Measurements from ENCODE around the gene IGFBP5.

The IGFBP5 gene

GRCh38 chr2:216636551-216637450, 58.5 kb downstream of the IGFBP5 start:
- Mint-ChIP-seq H3K9me3 (no peaks in the 10 kb centered on the region), H3K27me3 (peaks cover 73% of the 10 kb centered on the region), H3K4me1 (peaks cover 14% of the 10 kb centered on the region), H3K4me3 (no peak overlapping the region), H3K27ac (ENCODE audit: low read depth) (no peak overlapping the region), H3K36me3 (ENCODE audit: insufficient read depth) (peaks cover 2% of the 10 kb centered on the region)
- no peak for DNase-seq (ENCODE audit: low spot score in 2 of 2)
- ATAC-seq (replicated peaks; ENCODE audit: extremely low read depth, poor library complexity, severe bottlenecking), result no peak

GRCh38 chr2:216635701-216636550, 59.4 kb downstream of the IGFBP5 start:
- peaks cover 2% of the 10 kb centered on the region for H3K36me3 Mint-ChIP-seq (ENCODE audit: insufficient read depth)
- no peak for DNase-seq (ENCODE audit: low spot score in 2 of 2)
- H3K4me1 Mint-ChIP-seq, result peaks cover 14% of the 10 kb centered on the region
- no peaks in the 10 kb centered on the region for H3K9me3 Mint-ChIP-seq
- H3K27me3 Mint-ChIP-seq, result peaks cover 82% of the 10 kb centered on the region
- no peak for ATAC-seq (replicated peaks; ENCODE audit: extremely low read depth, poor library complexity, severe bottlenecking)
- H3K4me3 Mint-ChIP-seq, result no peak overlapping the region
- H3K27ac Mint-ChIP-seq (ENCODE audit: low read depth), result no peak overlapping the region

GRCh38 chr2:216635171-216635570, 60.2 kb downstream of the IGFBP5 start:
- H3K4me3 Mint-ChIP-seq, result peak overlapping the region; percentile 53

GRCh38 chr2:216634370-216635148, 60.8 kb downstream of the IGFBP5 start:
- DNase-seq (ENCODE audit: low spot score in 2 of 2), result no peak
- Mint-ChIP-seq H3K36me3 (ENCODE audit: insufficient read depth) (no peaks in the 10 kb centered on the region), H3K9me3 (no peaks in the 10 kb centered on the region), H3K4me1 (peaks cover 14% of the 10 kb centered on the region), H3K4me3 (peak overlapping the region; percentile 71), H3K27ac (ENCODE audit: low read depth) (no peak overlapping the region), H3K27me3 (peaks cover 82% of the 10 kb centered on the region)
- ATAC-seq (replicated peaks; ENCODE audit: extremely low read depth, poor library complexity, severe bottlenecking), result no peak

More at GRCh38 chr2:216635171-216635570, 60.2 kb downstream of the IGFBP5 start:
- peaks cover 14% of the 10 kb centered on the region for H3K4me1 Mint-ChIP-seq
- ATAC-seq (replicated peaks; ENCODE audit: extremely low read depth, poor library complexity, severe bottlenecking) (no peak), DNase-seq (ENCODE audit: low spot score in 2 of 2) (no peak)
- peaks cover 2% of the 10 kb centered on the region for H3K36me3 Mint-ChIP-seq (ENCODE audit: insufficient read depth)
- no peaks in the 10 kb centered on the region for H3K9me3 Mint-ChIP-seq
- peaks cover 82% of the 10 kb centered on the region for H3K27me3 Mint-ChIP-seq
- H3K27ac Mint-ChIP-seq (ENCODE audit: low read depth), result no peak overlapping the region

GRCh38 chr2:216633616-216634369, 61.6 kb downstream of the IGFBP5 start:
- H3K27ac Mint-ChIP-seq (ENCODE audit: low read depth), result peak overlapping the region; percentile 62
- no peak for DNase-seq (ENCODE audit: low spot score in 2 of 2)
- no peaks in the 10 kb centered on the region for H3K9me3 Mint-ChIP-seq
- peaks cover 83% of the 10 kb centered on the region for H3K27me3 Mint-ChIP-seq
- no peak for ATAC-seq (replicated peaks; ENCODE audit: extremely low read depth, poor library complexity, severe bottlenecking)
- H3K4me3 Mint-ChIP-seq, result peak overlapping the region; percentile 71
- H3K36me3 Mint-ChIP-seq (ENCODE audit: insufficient read depth), result no peaks in the 10 kb centered on the region
- peaks cover 14% of the 10 kb centered on the region for H3K4me1 Mint-ChIP-seq

- no peaks in the 10 kb centered on the region for H3K36me3 Mint-ChIP-seq (ENCODE audit: insufficient read depth)
- ATAC-seq (replicated peaks; ENCODE audit: extremely low read depth, poor library complexity, severe bottlenecking) (no peak), DNase-seq (ENCODE audit: low spot score in 2 of 2) (no peak)
- peak within 1 kb of the TSS; percentile 78 for H3K4me3 Mint-ChIP-seq
- no peaks in the 10 kb centered on the region for H3K9me3 Mint-ChIP-seq
- peaks cover 14% of the 10 kb centered on the region for H3K4me1 Mint-ChIP-seq
- peak within 1 kb of the TSS; percentile 62 for H3K27ac Mint-ChIP-seq (ENCODE audit: low read depth)
- peaks cover 83% of the 10 kb centered on the region for H3K27me3 Mint-ChIP-seq
Measured at GRCh38 chr2:216632952-216633615, 62.3 kb downstream of the IGFBP5 start, which contains the start of gene IGFBP2. Gene IGFBP2 (plus strand): TSS chr2:216633420. CDS start chr2:216633524, 104 bp downstream.

GRCh38 chr2:216632346-216632951, 62.9 kb downstream of the IGFBP5 start:
- no peak overlapping the region for H3K27ac Mint-ChIP-seq (ENCODE audit: low read depth)
- H3K36me3 Mint-ChIP-seq (ENCODE audit: insufficient read depth), result no peaks in the 10 kb centered on the region
- no peaks in the 10 kb centered on the region for H3K9me3 Mint-ChIP-seq
- DNase-seq (ENCODE audit: low spot score in 2 of 2) (no peak), ATAC-seq (replicated peaks; ENCODE audit: extremely low read depth, poor library complexity, severe bottlenecking) (no peak)
- peak overlapping the region; percentile 78 for H3K4me3 Mint-ChIP-seq
- H3K27me3 Mint-ChIP-seq, result peaks cover 78% of the 10 kb centered on the region
- H3K4me1 Mint-ChIP-seq, result peaks cover 14% of the 10 kb centered on the region

GRCh38 chr2:216629784-216630183, 65.6 kb downstream of the IGFBP5 start:
- no peaks in the 10 kb centered on the region for H3K36me3 Mint-ChIP-seq (ENCODE audit: insufficient read depth)
- ATAC-seq (replicated peaks; ENCODE audit: extremely low read depth, poor library complexity, severe bottlenecking), result no peak
- peaks cover 51% of the 10 kb centered on the region for H3K27me3 Mint-ChIP-seq

GRCh38 chr2:216626875-216627245, 68.5 kb downstream of the IGFBP5 start:
- ATAC-seq (replicated peaks; ENCODE audit: extremely low read depth, poor library complexity, severe bottlenecking) (no peak), DNase-seq (ENCODE audit: low spot score in 2 of 2) (no peak)
- H3K9me3 Mint-ChIP-seq, result no peaks in the 10 kb centered on the region
- H3K4me1 Mint-ChIP-seq, result no peaks in the 10 kb centered on the region
- H3K27ac Mint-ChIP-seq (ENCODE audit: low read depth), result no peak overlapping the region
- peaks cover 22% of the 10 kb centered on the region for H3K27me3 Mint-ChIP-seq
- no peaks in the 10 kb centered on the region for H3K36me3 Mint-ChIP-seq (ENCODE audit: insufficient read depth)
- H3K4me3 Mint-ChIP-seq, result no peak overlapping the region

More at GRCh38 chr2:216629784-216630183, 65.6 kb downstream of the IGFBP5 start:
- Mint-ChIP-seq H3K9me3 (no peaks in the 10 kb centered on the region), H3K4me3 (no peak overlapping the region), H3K27ac (ENCODE audit: low read depth) (no peak overlapping the region), H3K4me1 (peaks cover 9% of the 10 kb centered on the region)
- no peak for DNase-seq (ENCODE audit: low spot score in 2 of 2)

- Mint-ChIP-seq H3K4me1 (no peaks in the 10 kb centered on the region), H3K27me3 (peaks cover 17% of the 10 kb centered on the region), H3K27ac (ENCODE audit: low read depth) (no peak overlapping the region), H3K4me3 (no peak overlapping the region), H3K9me3 (no peaks in the 10 kb centered on the region), H3K36me3 (ENCODE audit: insufficient read depth) (no peaks in the 10 kb centered on the region)
- DNase-seq (ENCODE audit: low spot score in 2 of 2) (no peak), ATAC-seq (replicated peaks; ENCODE audit: extremely low read depth, poor library complexity, severe bottlenecking) (no peak)
Measured at GRCh38 chr2:216626168-216626874, 69.0 kb downstream of the IGFBP5 start.
